ENCODE data around the gene RAB27B. TPM values are rescaled to one million over a fixed set of nuclear protein-coding genes. Genes with fewer than 3 reads are reported as not detected.
A peak's percentile ranks its signal among the peaks of the same experiment; 100 is the strongest.

Gene RAB27B
- polyA plus RNA-seq, 2 of the 4 experiments (the other 2 are of a cell fraction) = 11.0 to 13.2 TPM

DNA sequence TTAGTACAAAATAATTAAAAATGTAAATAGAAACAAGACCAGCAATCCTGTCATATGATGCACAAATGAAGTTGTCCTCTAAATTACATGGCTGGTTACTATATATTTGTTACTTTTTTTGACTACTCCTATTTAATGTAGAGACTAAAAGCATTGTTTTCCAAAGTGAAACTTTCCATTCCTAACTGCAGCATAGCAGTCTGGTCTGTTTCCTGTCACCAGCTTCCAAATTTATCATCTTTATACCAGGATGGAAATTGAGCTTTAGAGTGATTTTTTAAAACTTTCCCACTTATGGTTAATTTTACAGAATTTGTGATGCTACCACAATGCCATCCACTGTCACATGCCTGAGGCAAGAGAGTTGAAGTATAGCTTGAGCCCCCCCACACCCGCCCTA, 33.5 kb upstream of the RAB27B start:
- Histone ChIP-seq H3K4me2 (no peak overlapping the region), H3K9me3 (no peaks in the 10 kb centered on the region), H3K27ac (no peak overlapping the region), H3K4me1 (no peaks in the 10 kb centered on the region), H3K4me3 (no peak overlapping the region)
- TF ChIP-seq, protein P1, sequence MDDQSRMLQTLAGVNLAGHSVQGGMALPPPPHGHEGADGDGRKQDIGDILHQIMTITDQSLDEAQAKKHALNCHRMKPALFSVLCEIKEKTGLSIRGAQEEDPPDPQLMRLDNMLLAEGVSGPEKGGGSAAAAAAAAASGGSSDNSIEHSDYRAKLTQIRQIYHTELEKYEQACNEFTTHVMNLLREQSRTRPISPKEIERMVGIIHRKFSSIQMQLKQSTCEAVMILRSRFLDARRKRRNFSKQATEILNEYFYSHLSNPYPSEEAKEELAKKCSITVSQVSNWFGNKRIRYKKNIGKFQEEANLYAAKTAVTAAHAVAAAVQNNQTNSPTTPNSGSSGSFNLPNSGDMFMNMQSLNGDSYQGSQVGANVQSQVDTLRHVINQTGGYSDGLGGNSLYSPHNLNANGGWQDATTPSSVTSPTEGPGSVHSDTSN (IDR thresholded peaks at IDR 0.05) = no peak
- TF ChIP-seq EHF (CRISPR knock-in tag; IDR thresholded peaks at IDR 0.05) (no peak), RARB (CRISPR knock-in tag; IDR thresholded peaks at IDR 0.05) (no peak), CEBPB (IDR thresholded peaks at IDR 0.05) (no peak), RAD21 (conservative IDR thresholded peaks at IDR 0.05 in 1 of 2, IDR thresholded peaks at IDR 0.05 in 1 of 2) (no peak), GATA3 (IDR thresholded peaks at IDR 0.05; ENCODE audit: borderline replicate concordance) (no peak), ZC3H11A (IDR thresholded peaks at IDR 0.05) (no peak)
- TF ChIP-seq, protein P2, sequence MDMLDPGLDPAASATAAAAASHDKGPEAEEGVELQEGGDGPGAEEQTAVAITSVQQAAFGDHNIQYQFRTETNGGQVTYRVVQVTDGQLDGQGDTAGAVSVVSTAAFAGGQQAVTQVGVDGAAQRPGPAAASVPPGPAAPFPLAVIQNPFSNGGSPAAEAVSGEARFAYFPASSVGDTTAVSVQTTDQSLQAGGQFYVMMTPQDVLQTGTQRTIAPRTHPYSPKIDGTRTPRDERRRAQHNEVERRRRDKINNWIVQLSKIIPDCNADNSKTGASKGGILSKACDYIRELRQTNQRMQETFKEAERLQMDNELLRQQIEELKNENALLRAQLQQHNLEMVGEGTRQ (IDR thresholded peaks at IDR 0.05) = no peak
- TF ChIP-seq, protein P3, sequence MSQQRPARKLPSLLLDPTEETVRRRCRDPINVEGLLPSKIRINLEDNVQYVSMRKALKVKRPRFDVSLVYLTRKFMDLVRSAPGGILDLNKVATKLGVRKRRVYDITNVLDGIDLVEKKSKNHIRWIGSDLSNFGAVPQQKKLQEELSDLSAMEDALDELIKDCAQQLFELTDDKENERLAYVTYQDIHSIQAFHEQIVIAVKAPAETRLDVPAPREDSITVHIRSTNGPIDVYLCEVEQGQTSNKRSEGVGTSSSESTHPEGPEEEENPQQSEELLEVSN (IDR thresholded peaks at IDR 0.05; ENCODE audit: borderline replicate concordance, low read depth) = no peak
- no peak for DNase-seq (ENCODE audit: low read depth in 1 of 2, low spot score in 1 of 2)
- ATAC-seq = no peak
- WGBS (ENCODE audit: missing lambda C conversion rate) = no CpG with 5 or more reads among the region's 1 CpG
- POLR2A ChIA-PET = no interaction called here
- CTCF ChIA-PET = interaction anchor here (0.9 kb wide), 1 partner anchor 123 kb away, joined by 3 read pairs; no protein-coding TSS in a partner anchor
- FAIRE-seq = no peak

DNA sequence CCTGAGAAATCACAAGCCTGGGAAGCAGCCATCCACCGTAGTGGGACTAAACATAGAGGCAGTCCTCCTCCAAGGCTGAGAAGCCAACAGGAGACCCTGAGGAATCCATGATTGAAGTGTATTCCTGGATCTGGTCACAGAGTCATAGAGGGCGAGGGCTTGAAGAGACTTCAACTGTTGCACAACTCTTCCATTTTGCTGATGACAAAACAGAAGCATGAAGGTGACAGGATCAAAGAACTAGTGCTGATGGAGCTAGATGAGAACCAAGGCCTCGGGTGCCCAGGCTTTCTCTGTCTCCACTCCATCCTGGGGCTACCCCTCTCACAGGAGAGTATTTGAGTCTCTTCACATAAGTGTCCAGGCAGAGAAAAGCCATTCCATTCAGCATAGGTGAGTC, 30.1 kb upstream of the RAB27B start:
- peaks cover 8% of the 10 kb centered on the region; the same call in 2 of the 3 replicates for H3K4me1 ChIP-seq
- H3K4me3 ChIP-seq = no peak overlapping the region
- TF ChIP-seq ZFP36 (IDR thresholded peaks at IDR 0.05; ENCODE audit: borderline replicate concordance, partially characterized antibody) (no peak), PHF8 (IDR thresholded peaks at IDR 0.05; ENCODE audit: borderline replicate concordance, low read depth) (no peak), EHF (CRISPR knock-in tag; IDR thresholded peaks at IDR 0.05) (no peak), ZC3H11A (IDR thresholded peaks at IDR 0.05) (no peak), CEBPB (IDR thresholded peaks at IDR 0.05) (no peak), POLR2AphosphoS2 (conservative IDR thresholded peaks at IDR 0.05; ENCODE audit: low read length) (no peak), RCOR1 (IDR thresholded peaks at IDR 0.05; ENCODE audit: low read depth, low read length) (no peak), CHD2 (IDR thresholded peaks at IDR 0.05; ENCODE audit: low read length, partially characterized antibody) (no peak), POLR2A (IDR thresholded peaks at IDR 0.05; ENCODE audit: low read length) (no peak), ZSCAN20 (CRISPR knock-in tag; IDR thresholded peaks at IDR 0.05) (no peak), EHMT2 (IDR thresholded peaks at IDR 0.05; ENCODE audit: low read depth) (no peak)
- TF ChIP-seq, protein P4, sequence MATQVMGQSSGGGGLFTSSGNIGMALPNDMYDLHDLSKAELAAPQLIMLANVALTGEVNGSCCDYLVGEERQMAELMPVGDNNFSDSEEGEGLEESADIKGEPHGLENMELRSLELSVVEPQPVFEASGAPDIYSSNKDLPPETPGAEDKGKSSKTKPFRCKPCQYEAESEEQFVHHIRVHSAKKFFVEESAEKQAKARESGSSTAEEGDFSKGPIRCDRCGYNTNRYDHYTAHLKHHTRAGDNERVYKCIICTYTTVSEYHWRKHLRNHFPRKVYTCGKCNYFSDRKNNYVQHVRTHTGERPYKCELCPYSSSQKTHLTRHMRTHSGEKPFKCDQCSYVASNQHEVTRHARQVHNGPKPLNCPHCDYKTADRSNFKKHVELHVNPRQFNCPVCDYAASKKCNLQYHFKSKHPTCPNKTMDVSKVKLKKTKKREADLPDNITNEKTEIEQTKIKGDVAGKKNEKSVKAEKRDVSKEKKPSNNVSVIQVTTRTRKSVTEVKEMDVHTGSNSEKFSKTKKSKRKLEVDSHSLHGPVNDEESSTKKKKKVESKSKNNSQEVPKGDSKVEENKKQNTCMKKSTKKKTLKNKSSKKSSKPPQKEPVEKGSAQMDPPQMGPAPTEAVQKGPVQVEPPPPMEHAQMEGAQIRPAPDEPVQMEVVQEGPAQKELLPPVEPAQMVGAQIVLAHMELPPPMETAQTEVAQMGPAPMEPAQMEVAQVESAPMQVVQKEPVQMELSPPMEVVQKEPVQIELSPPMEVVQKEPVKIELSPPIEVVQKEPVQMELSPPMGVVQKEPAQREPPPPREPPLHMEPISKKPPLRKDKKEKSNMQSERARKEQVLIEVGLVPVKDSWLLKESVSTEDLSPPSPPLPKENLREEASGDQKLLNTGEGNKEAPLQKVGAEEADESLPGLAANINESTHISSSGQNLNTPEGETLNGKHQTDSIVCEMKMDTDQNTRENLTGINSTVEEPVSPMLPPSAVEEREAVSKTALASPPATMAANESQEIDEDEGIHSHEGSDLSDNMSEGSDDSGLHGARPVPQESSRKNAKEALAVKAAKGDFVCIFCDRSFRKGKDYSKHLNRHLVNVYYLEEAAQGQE (IDR thresholded peaks at IDR 0.05) = no peak
- TF ChIP-seq, protein P5, sequence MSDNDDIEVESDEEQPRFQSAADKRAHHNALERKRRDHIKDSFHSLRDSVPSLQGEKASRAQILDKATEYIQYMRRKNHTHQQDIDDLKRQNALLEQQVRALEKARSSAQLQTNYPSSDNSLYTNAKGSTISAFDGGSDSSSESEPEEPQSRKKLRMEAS (IDR thresholded peaks at IDR 0.05) = no peak
- TF ChIP-seq, protein P2 (IDR thresholded peaks at IDR 0.05) = no peak
- ChIA-PET CTCF (no interaction called here), POLR2A (no interaction called here)
- no peaks in the 10 kb centered on the region for H3K9me3 ChIP-seq
- no peak for DNase-seq (ENCODE audit: low read depth in 1 of 2, low spot score in 1 of 2)
- no peak overlapping the region for H3K4me2 ChIP-seq
- FAIRE-seq = no peak
- H3K27ac ChIP-seq = peak overlapping the region in 1 of 2 experiments; percentile 32; a peak in 1 of 6 replicates
- ATAC-seq = no peak
- 66% methylated on average over 3 of the region's 3 CpGs for WGBS (ENCODE audit: missing lambda C conversion rate)

All from A549 (cell line).